Measurements from ENCODE around the gene BBS2. TPM values are rescaled to one million over a fixed set of nuclear protein-coding genes. Genes with fewer than 3 reads are reported as not detected.

BBS2 gene
- total and polyA plus RNA-seq, 9 of the 15 experiments (the other 6 are each of a cell fraction or from before 2014, with no cell fraction given): 4.2 to 22.7 (median 10.2) TPM

DNA sequence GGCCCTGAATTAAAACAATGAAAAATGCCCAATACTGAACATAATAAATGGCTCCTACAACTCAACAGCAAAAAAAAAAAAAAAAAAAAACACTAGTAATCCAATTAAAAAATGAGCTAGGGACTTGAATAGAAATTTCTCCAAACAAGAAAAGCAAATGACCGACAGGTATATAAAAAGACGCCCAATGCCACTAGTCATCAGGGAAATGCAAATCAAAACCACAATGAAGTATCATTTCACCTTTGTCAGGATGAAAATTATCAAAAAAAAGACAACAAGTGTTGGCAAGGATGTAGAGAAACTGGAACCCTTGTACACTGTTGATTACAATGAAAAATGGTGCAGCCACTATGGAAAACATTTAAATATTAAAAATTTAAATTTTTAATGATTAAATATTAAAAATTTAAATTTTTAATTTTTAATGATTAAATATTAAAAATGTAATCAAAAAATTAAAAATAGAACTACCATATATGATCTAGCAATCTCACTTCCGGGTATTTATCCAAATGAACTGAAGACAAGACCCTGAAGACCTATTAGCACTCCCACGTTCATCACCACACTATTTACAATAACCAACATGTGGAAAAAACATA, 28.1 kb downstream of the BBS2 start:
- no peak overlapping the region for H3K4me3 ChIP-seq
- no peaks in the 10 kb centered on the region for H3K79me2 ChIP-seq (ENCODE audit: control insufficient read depth, insufficient read depth, low read length)
- no peak overlapping the region for H3K27ac ChIP-seq (ENCODE audit: extremely low read depth, low read depth, low read length)
- H3K27me3 ChIP-seq (ENCODE audit: control insufficient read depth in 2 of 2, insufficient read depth in 2 of 2, low read length in 2 of 2): no peaks in the 10 kb centered on the region
- H3K9ac ChIP-seq (ENCODE audit: insufficient read depth in 1 of 2, low read depth in 2 of 2, low read length in 2 of 2): no peak overlapping the region
- no peak overlapping the region for H3K4me2 ChIP-seq (ENCODE audit: insufficient read depth, low read length)
- 77% methylated on average over 4 of the region's 4 CpGs for WGBS (ENCODE audit: insufficient coverage, low coverage, missing lambda C conversion rate)
- no peak overlapping the region for H2AFZ ChIP-seq (ENCODE audit: low read depth, low read length)
- no peaks in the 10 kb centered on the region for H3K9me3 ChIP-seq (replicated peaks; ENCODE audit: control insufficient read depth, insufficient read depth, low read depth, low read length)
- no TSS peak for BruUV-seq (replicated peaks)
- in situ Hi-C loops (cut with MboI) (no loop called here), intact Hi-C loops (cut with micrococcal nuclease) (no loop called here)
- H3K36me3 ChIP-seq (ENCODE audit: control insufficient read depth, insufficient read depth, low read length): no peaks in the 10 kb centered on the region
- no peak for ATAC-seq
- no peak for FAIRE-seq
- no peak for DNase-seq (ENCODE audit: extremely low read depth in 1 of 4, low spot score in 3 of 4)
- ChIA-PET POLR2A (interaction anchor here (0.7 to 1.7 kb wide), 2 partner anchors 10 to 243 kb away, joined by 3 to 6 read pairs; no protein-coding TSS in a partner anchor), CTCF (ENCODE audit: low intra/inter-chr PET ratio) (no interaction called here)
- H4K20me1 ChIP-seq (replicated peaks; ENCODE audit: control insufficient read depth, insufficient read depth, low read length): no peaks in the 10 kb centered on the region
- H3K9me1 ChIP-seq (ENCODE audit: control insufficient read depth, insufficient read depth, low read length): no peaks in the 10 kb centered on the region
- peaks cover 0 to 2% of the 10 kb centered on the region in 2 experiments; a peak in 1 of 5 replicates for H3K4me1 ChIP-seq (replicated peaks in 1 of 2; ENCODE audit: control insufficient read depth in 2 of 2, insufficient read depth in 2 of 2, low read length in 2 of 2)
- no peak for TF ChIP-seq ZKSCAN3 (CRISPR knock-in tag; IDR thresholded peaks at IDR 0.05)
- TF ChIP-seq HNRNPK (IDR thresholded peaks at IDR 0.05; ENCODE audit: low read depth, low read length, poor library complexity, severe bottlenecking): no peak
- TF ChIP-seq CEBPB (tag; IDR thresholded peaks at IDR 0.05): no peak
- TF ChIP-seq CEBPG (CRISPR knock-in tag; IDR thresholded peaks at IDR 0.05): no peak
- no peak for TF ChIP-seq CEBPG (tag; conservative IDR thresholded peaks at IDR 0.05 in 1 of 2, IDR thresholded peaks at IDR 0.05 in 1 of 2)
- TF ChIP-seq, protein P1, sequence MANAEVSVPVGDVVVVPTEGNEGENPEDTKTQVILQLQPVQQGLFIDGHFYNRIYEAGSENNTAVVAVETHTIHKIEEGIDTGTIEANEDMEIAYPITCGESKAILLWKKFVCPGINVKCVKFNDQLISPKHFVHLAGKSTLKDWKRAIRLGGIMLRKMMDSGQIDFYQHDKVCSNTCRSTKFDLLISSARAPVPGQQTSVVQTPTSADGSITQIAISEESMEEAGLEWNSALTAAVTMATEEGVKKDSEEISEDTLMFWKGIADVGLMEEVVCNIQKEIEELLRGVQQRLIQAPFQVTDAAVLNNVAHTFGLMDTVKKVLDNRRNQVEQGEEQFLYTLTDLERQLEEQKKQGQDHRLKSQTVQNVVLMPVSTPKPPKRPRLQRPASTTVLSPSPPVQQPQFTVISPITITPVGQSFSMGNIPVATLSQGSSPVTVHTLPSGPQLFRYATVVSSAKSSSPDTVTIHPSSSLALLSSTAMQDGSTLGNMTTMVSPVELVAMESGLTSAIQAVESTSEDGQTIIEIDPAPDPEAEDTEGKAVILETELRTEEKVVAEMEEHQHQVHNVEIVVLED (CRISPR knock-in tag; IDR thresholded peaks at IDR 0.05): no peak
- no peak for TF ChIP-seq HEY1 (CRISPR knock-in tag; IDR thresholded peaks at IDR 0.05; ENCODE audit: borderline replicate concordance)
- TF ChIP-seq ZNF24 (IDR thresholded peaks at IDR 0.05): no peak
- TF ChIP-seq, protein P2, sequence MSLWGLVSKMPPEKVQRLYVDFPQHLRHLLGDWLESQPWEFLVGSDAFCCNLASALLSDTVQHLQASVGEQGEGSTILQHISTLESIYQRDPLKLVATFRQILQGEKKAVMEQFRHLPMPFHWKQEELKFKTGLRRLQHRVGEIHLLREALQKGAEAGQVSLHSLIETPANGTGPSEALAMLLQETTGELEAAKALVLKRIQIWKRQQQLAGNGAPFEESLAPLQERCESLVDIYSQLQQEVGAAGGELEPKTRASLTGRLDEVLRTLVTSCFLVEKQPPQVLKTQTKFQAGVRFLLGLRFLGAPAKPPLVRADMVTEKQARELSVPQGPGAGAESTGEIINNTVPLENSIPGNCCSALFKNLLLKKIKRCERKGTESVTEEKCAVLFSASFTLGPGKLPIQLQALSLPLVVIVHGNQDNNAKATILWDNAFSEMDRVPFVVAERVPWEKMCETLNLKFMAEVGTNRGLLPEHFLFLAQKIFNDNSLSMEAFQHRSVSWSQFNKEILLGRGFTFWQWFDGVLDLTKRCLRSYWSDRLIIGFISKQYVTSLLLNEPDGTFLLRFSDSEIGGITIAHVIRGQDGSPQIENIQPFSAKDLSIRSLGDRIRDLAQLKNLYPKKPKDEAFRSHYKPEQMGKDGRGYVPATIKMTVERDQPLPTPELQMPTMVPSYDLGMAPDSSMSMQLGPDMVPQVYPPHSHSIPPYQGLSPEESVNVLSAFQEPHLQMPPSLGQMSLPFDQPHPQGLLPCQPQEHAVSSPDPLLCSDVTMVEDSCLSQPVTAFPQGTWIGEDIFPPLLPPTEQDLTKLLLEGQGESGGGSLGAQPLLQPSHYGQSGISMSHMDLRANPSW (CRISPR knock-in tag; IDR thresholded peaks at IDR 0.05): no peak
- no peak for TF ChIP-seq ZC3H8 (IDR thresholded peaks at IDR 0.05)
- TF ChIP-seq, protein P3, sequence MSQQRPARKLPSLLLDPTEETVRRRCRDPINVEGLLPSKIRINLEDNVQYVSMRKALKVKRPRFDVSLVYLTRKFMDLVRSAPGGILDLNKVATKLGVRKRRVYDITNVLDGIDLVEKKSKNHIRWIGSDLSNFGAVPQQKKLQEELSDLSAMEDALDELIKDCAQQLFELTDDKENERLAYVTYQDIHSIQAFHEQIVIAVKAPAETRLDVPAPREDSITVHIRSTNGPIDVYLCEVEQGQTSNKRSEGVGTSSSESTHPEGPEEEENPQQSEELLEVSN (IDR thresholded peaks at IDR 0.05; ENCODE audit: borderline replicate concordance in 1 of 2, extremely low read depth in 1 of 2, insufficient read depth in 1 of 2, insufficient read length in 1 of 2, low read depth in 1 of 2, low read length in 1 of 2, poor library complexity in 1 of 2, severe bottlenecking in 1 of 2): no peak
- TF ChIP-seq, protein P4, sequence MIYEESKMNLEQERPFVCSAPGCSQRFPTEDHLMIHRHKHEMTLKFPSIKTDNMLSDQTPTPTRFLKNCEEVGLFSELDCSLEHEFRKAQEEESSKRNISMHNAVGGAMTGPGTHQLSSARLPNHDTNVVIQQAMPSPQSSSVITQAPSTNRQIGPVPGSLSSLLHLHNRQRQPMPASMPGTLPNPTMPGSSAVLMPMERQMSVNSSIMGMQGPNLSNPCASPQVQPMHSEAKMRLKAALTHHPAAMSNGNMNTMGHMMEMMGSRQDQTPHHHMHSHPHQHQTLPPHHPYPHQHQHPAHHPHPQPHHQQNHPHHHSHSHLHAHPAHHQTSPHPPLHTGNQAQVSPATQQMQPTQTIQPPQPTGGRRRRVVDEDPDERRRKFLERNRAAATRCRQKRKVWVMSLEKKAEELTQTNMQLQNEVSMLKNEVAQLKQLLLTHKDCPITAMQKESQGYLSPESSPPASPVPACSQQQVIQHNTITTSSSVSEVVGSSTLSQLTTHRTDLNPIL (CRISPR knock-in tag; IDR thresholded peaks at IDR 0.05): no peak
- no peak for TF ChIP-seq TAF9B (IDR thresholded peaks at IDR 0.05; ENCODE audit: partially characterized antibody)
- no peak for TF ChIP-seq SAFB2 (IDR thresholded peaks at IDR 0.05; ENCODE audit: borderline replicate concordance, low read depth, low read length, severe bottlenecking)

Data from K562 (cell line).